ENCODE results near the gene CACNA2D2.

CACNA2D2 gene

DNA sequence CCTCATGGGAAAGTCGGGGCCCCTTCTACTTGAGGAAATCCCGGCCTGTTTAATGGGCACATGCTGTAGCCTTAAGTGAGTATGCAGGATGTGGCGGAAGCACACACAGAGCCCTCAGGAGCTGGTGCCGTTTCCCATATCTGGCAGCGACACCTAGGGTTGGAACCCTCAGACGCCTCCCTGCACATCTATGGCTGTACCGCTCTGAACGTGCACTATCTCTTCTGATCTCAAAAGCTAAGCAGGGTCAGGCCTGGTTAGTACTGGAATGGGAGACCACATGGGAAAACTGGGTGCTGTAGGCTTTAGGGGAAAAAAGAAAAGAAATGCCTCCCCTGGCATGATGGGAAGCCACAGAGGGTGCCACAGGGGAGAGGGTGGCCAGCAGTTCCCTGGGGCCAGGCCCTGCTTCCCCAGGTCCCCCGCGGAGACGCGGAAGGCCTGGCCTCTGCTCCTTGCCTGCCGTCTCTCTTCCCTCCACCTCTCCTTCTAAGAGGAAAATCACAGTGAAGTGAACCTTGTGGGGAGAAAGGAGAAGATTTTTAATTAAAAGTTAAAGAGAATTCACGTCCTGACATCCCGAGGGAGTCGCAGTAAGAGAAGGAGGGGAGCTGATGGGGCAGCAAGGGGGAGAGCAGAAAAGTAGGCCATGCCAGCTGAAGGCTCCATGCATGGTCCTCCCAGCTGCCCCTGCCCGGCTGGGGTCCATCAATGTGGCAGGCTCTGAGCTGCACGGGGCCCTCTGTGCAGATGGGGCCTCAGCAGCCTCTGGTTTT, 83.7 kb downstream of the CACNA2D2 start:
- DNase-seq = no peak

DNA sequence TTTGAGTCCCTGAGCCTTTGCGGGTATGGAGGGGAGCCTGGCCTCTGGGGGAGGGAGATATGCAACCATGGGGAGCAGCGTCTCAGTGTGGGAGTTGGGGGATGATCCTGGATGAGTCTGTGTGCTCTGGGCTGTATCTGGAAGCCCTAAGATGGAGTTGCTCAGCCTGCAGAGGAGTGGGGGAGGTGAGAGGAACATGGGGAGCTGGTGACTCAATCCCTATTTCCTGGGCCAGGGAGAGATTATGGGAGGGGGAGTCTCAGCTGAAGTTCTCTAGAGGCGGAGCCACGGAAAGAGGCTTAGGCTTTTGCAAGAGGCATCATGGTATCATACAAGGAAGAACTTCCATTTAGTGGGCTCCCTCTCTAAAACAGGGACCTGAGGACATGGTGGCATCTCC, 84.6 kb downstream of the CACNA2D2 start:
- DNase-seq = peak; percentile 38

DNA sequence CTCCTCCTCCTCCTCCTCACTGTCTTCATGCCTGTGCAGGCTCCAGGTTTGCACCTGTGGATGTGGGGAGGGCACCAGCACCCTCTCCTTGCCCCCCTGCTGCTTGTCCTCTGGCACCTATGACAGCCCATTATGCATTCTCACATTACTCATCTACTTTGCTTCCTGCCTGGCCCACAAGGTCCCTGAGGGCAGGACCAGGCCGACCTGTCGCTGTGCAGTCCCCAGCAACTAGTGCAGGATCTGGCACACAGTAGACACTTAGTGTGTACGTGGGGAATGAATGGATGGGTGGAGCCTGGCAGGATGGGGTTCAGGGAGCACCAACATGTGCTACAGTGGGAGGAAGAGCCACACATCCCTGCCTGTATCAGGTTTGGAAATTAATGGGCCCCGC, 85.8 kb downstream of the CACNA2D2 start:
- no peak for DNase-seq

DNA sequence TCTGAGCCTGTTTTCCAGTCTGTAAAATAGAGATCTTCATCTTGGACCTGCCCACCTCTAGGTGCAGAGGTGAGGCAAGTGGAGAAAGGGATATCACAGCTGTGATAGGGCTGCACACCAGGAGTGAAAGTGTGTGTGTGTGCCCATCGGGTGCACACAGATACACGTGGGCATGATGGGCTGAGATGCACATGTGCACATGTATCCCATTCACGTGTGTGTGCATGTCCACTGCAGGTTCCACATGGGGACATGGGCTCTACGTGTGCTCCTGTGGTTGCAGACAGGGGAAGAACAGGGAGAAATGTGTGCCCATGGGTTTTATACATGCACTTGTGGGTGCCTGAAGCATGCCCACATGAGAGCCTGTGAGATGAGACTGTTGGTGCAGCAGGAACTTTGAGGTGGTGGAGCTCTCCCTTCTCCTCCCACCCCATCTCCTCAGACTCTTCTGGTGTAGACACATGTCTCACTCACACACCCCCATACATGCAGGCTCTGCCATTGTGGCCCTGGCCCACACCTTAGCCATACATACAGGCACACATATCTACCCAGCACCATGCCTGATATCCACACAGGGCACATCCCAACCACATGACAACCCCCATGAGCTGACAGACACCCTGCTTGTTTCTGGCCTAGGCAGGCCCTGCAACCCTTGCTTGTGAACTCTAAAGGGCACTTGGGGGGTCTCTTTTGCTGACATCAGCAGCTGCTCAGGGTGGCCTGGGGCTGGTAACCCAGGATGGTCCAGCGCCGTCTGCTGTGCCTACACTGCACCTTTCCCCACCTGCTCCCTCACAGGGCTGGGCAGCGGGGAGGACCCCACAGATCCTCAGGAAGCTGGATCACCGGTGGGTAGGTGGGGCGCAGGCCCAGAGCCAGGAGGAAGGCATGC, 86.4 kb downstream of the CACNA2D2 start:
- DNase-seq = no peak

DNA sequence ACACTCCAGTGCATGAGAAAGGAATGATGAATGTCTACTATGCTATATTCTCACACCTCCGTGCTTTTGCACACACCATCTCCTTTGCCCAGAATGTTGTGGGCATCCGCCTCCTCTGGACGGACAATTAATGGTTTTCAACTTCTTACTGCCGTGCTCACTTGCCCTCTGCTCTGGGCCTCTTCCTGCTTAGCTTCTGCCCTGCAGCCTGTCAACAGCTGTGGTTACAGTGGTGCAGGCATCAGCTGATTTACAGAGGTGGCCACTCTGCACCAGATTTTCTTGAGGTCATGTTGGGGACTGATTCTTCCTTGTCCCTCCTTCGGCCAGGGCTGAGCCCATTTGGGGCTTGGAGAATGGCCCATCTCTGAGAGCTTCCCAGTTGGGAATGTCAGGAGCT, 87.6 kb downstream of the CACNA2D2 start:
- no peak for DNase-seq

DNA sequence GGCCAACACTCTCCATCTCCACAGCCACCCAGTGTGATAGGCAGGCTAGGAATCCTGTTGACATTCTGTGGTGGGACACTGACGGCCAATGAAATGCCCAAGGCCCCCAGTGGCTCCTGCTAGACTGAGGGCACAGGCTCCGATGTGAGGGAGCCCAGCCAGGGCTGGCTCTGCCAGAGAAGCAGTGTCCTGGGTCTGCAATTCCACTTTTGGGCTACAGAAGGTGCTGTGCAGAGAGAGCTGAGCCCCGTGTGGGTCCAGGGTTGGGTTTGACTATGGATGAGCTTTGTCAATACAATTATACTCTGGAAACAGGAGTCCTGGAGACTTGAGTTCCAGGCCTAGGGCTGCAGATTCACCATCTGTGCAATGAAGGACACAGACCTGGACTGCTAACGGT, 88.4 kb downstream of the CACNA2D2 start:
- DNase-seq = no peak

DNA sequence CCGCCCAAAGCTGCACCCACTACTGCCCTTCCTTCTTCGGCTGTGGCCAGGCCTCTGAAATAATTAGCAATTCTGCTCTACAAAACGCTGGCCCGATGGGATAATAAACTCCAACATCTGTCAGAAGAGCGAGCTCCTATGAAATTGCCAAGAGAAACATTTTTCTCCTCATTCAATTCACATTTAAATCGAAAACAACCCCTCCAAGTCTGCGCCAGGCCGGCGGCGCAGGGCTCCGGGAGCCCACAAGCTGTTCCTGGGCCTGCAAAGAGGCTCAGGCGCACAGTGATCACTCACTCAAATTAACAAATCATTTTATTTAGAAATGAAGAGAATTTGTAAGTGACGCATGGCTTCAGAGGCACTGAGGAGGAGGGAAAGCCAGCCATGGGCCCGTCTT, 88.8 kb downstream of the CACNA2D2 start:
- DNase-seq = no peak

DNA sequence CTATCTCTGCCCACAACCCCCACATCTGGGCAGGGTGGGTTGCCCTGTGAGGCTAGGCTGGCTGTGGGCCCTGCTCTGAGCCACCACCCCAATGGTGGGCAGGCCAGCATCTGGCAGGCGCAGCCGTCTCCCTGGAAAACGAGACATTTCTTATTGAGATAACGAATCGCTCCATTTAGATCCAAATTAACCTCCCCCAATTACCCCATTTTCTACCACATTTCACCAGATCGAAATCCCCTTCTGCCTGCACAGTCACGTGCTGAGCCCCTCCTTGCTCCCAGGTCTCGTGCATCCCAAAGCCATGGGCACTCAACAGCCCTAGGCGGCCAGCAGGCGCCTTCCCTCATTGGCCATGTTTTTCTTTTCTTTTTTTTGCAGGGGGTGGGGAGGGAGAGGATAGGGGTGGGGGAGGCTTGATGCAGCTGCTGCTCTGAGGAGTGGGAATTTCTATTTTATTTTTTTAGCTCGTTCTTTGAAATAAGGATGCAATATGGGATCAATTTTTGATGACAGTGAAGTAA, 91.1 kb downstream of the CACNA2D2 start:
- no peak for DNase-seq

DNA sequence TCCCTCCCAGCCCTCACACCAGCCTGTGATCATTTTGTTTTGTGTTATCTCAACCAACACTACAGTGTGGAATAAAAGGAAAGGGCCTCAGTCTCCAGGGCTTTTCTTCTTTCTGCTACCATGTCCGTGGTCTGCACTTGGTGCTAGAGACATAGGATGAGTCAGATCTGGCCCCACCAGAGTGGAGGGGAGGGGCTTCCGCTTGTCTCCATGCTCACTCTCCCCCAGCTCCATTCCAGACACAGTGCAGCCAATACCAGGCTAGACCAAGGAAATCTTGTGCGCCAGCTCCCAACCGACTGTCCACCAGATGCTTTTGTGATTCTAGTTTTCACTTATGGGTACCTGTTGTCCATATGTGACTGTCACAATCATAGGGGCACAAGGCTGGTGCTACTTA, 92.2 kb downstream of the CACNA2D2 start:
- DNase-seq = no peak

DNA sequence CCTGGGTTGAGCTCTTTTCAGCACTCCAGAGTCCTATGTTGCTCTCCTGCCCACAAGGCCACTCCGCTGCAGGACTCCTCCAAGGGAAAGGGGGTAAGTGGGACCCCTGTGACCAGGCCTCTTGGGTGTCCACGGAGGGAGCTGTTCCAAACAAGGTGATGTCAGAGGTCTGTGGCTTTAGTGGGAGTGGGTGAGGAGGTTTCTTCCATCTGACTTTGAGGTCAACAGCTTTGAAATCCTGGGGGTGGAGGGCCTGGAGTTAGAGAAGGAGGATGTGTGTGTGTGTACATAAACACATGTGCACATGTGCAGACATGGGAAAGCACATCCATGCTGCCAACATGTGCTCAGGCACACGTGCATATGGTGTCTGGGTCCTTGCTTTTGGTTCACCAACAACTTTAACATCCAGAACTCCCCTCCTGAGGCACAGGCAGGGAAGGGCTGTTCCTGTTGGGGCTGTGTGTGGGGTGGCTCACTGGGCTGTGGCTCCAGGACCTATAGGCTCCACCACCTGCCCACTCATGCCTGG, 92.8 kb downstream of the CACNA2D2 start:
- no peak for DNase-seq

DNA sequence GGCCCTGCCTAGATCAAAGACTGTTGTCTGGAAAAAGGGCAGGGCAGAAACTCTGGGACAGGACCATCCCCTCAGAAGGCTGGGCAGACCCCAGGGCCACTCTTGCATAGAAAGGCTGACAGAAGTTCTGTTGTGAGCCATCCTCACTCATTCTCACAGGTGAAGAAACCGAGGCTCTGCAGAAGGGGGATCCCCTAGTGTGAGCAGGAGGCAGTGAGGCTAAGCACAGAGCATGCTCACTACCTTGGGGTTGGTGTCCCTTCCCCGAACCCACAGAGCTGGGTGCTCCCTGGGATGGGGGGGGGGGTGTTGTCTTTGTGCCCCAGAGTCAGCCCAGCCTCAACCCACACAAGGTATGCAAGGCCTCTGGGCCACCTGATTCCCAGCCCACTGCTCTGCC, 93.2 kb downstream of the CACNA2D2 start:
- DNase-seq = no peak

DNA sequence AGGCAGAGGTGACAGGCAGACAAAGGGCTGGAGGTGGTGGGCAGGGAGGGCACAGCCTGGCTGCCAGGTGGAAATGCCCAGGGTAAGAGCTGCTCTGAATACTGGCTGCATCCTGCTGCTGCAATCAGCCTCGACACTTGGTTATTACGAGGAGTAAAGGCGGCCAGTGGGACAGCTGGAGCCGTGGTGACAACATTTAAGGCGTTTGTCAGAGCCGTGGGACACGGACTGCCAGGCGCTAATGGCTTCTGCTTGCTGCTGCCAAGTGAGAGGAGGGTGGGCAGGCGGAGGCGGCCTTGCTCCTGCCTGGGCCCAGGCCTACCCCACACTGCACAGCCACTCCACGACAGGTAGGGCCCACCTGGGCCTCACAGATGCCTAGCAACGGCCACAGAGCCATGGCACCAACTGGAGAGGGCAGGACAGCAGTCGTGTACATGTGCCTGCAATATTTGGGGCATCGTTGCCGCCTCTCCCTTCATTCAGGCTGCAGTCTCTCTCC, 94.9 kb downstream of the CACNA2D2 start:
- no peak for DNase-seq

DNA sequence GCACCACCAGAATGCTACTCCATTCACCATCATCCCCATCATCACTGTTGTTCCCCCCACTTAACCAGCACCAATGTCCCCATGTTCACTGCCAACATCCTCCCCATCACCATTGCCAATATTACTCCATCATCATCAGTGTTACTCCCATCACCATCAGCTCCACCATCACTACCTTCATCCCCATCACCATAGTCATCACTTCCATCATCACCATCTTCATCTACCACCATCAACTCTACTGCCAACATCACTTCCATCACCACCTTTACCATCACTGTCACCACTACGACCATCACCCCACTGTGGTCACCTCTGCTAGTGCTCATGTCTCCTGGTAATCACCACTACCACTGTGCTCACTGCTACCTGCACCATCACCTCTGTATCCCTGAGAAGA, 96.9 kb downstream of the CACNA2D2 start:
- no peak for DNase-seq

DNA sequence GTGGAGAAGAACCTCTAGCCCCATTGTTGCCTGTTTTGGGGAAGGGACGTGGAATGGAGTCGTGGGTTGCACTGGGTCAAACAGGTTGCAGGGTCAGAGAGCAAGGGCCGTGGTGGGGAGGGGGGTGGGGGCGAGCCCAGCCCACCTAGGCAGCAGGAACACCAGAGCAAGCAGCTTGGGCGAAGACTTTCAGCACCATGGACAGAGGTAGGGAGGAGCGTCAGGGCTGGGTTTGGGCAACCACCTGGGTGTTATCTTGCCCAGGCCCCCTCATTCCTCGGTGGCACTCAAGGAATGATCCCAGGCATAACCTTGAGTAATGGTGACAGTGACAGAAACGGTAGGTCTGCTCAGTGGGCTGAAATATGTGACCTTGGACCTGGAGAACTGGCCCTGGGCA, 98.2 kb downstream of the CACNA2D2 start:
- peak; percentile 7 for DNase-seq

DNA sequence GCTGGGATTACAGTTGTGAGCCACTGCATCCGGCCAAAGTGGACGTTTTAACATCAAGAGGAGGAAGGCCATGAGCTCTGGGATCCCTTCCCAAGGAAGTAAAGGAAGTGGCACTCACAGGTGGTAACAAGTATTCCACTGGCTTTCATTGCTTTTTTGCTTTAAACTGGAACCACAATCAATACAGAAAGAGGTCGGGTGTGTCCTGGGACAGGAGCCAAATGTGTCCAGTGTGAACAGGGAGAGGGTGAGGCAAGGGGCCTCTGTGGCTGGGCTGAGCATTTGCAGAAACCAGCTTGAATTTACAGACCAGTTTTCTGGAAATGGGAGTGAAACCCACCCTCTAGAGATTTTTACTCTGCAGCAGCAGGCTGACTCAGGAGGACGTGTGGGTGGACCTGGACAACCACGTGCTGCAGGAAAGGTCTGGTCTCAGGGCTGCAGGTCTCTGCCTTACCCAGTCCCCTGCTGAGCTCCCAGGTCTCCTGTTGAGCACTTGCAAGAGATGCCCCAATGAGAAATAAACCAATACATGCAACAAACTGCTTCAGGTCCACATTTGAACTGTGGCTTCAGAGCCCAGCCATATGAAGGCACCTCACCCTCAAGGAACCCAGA, 101.3 kb downstream of the CACNA2D2 start:
- DNase-seq = no peak

DNA sequence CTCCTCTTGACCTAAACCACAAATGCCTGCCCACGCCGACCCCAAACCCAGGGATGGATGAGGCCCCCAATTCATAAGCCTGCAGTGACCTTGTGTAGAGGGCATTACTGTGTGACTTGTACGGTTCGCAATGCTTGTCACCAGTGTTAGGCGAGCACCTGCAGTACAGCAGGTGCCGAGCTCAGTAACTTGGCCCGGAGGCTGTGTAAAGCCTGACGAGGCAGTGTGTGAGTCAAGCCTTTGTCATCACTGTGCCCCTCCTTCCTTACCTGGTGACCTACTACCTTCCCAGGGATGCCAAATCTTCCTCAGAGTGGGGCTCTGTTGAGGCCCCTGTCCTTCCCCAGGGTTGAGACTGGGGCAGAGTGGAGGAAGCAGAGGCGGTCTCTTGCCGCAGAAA, 106.9 kb downstream of the CACNA2D2 start:
- DNase-seq = no peak

DNA sequence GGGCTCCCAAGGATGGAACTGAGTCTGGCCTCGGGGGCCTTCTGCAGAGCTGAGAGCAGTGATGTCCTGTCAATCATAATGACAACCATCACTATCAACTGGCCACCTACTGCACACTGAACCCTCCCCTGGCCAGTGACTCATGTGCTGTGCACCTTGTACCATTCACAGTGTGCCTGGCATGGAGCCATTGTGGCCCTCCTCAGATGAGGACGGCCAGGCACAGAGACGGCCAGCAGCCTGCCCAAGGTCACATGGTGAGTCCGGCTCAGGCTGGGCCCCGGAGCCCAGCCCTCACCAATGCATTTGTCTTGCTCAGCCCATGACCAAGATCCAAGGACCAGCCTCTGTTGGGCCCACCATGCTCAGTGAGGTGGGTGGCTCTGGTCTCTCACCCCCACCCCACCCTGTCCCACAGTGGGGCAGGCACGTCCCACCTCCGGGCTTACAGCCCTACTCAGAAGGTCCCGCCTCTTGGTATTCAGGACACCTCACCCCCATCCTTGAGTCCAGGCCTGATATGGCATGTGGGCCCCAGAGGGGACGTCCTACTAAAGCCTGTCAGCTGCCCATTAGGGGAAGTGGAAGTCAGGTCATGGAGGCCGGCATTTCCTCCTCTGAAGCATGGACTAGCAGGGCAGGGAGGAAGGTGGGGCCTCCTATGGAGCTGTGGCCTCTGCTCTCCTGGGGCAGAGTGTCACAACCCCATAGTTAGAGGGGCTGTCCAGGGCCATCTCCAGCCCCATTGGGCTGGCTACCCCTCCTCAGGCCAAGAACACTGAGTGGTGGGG, 108.2 kb downstream of the CACNA2D2 start:
- no peak for DNase-seq

DNA sequence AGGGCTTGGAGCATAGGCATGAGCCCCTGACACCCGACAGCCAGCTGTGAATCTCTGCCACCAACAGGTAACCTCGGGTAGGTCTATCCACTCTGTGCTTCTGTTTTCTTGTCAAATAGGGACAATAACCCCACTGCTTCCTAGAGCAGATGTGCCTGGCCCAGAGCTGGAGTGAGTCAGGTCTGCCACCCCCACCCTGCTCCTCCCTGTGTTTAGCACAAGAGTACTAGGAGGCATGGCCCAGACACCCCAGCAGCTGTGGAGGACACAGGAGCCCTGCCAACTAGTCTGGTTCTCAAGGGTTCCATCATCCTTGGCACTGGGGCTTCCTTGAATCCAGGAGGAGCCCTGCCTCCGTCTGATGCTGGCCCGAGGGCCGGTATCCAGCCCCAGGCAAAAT, 110.4 kb downstream of the CACNA2D2 start:
- DNase-seq = no peak

DNA sequence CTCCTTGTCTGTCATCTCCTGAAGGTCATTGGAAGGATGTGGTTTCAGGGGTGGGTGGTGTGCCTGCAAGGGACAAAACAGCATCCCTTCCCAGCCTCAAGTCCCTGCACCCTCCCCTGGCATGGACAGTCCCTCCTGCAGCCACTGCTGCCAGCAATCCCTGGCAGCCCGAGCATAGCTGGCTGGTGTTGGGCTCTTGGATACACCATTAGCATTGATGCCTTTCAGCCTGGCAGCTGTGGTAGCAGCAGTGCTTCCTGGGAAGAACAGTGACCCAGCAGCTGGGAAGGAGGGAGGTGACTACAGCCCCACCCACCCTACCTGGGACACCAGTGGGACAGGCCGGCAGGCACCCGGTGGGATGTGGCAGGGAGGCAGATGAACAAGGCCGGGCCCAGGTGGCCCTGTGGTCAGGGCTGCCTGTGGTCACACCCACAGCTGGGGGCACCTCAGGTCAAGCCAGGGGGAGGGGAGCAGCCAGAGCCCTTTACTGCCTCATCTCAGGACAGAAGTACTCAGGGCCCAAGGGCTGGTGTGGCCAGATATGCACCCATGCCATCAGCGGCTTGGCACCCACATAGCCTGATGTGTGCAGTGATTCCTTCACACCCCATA, 111.2 kb downstream of the CACNA2D2 start:
- no peak for DNase-seq

DNA sequence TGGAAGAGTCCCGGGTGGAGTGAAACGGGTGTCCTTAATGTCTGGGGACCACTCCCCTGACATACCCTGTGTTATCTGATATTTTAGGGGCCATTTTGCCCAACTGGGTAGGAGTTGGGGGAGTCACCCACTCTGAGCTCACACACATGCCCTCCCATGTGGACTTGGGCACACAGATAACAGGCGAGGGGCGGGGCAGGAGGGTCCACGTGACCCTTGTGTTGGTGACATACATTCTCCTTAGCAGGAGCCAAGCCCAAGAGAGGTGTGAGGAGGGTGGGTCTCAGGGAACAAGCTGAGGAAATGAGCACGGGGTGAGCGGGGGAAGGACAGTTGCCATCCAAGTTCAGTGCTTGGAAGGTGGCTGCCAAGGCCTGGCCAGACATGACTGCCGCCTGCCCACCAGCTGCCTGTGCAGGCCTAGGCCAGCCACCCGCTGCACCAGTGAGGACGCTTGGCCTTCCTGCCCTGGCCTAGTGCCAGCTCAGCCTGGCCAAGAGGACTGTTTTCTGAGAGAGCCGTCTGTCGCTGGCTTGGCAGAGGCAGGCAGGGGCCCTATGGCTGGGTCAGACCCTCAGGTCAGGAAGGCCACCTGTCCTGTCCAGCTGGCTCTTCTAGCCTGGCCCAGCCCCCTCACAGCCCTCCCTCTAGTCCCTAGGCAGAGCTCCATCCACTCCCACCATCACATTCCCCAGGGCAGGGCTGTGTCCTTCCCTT, 112.8 kb downstream of the CACNA2D2 start:
- no peak for DNase-seq

DNA sequence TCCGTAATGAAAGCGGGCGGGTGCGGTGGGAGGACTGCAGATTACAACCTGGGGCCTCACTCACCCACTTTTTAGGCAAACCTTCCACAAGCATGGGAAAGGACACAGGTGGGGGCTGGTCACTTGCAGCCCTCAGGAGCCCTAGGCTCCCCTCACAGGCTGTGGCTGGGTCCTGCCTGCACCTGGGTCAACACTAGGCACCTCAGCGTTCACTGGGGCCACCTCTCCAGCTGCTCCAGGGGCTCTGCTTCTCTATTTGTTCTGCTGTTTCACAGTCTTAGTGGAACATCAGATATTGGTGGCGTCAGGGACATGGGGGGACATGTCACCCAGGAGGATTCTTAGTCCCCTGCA, 114.0 kb downstream of the CACNA2D2 start:
- no peak for DNase-seq
